OCI-LY7 (cell line): ENCODE data around the gene TAF4.

Source experiments
- EZH2phosphoT487 ChIP-seq: fragments of 200-600 bp; sonication (generic); IDR thresholded peaks from 2 replicates; pipeline ENCODE4 v1.6.1; 2018; ENCODE audit warnings: low read depth, borderline replicate concordance, mild to moderate bottlenecking, mixed run types, antibody characterized with exemption, low read length, moderate library complexity, mixed read lengths
- TF ChIP-seq, protein P1 (sequence below): fragments of 200-600 bp; sonication (generic); conservative IDR thresholded peaks from 2 replicates; pipeline ENCODE4 v1.5.1; 2014; ENCODE audit warnings: mild to moderate bottlenecking, antibody characterized with exemption, low read length, moderate library complexity, mixed read lengths

DNA sequence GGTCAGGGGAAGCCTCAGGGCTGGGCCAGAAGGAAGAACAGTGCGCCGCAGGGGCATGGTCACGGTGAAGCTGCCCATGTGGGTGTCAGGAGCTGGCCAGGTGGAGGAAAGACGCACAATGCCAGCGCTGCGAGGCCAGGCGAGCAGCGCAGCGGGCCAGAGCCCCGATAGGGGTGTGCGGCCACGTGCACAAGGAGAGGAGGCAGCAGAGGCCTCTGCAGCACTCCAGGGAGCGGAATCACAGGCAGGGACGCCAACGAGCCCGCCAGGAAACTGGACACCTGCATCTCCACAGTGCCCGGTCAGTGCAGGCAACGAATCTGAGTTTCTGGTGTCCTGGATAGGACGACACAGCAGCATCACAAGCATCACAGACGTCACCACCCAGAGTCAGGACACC is 35.7 kb downstream of the TAF4 start:
- no peak for TF ChIP-seq EZH2phosphoT487
- TF ChIP-seq, protein P1, sequence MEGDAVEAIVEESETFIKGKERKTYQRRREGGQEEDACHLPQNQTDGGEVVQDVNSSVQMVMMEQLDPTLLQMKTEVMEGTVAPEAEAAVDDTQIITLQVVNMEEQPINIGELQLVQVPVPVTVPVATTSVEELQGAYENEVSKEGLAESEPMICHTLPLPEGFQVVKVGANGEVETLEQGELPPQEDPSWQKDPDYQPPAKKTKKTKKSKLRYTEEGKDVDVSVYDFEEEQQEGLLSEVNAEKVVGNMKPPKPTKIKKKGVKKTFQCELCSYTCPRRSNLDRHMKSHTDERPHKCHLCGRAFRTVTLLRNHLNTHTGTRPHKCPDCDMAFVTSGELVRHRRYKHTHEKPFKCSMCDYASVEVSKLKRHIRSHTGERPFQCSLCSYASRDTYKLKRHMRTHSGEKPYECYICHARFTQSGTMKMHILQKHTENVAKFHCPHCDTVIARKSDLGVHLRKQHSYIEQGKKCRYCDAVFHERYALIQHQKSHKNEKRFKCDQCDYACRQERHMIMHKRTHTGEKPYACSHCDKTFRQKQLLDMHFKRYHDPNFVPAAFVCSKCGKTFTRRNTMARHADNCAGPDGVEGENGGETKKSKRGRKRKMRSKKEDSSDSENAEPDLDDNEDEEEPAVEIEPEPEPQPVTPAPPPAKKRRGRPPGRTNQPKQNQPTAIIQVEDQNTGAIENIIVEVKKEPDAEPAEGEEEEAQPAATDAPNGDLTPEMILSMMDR, result no peak
